ENCODE measurements around the gene EIF2B4. TPM values are rescaled to one million over a fixed set of nuclear protein-coding genes. Genes with fewer than 3 reads are reported as not detected.

The EIF2B4 gene
- total and polyA plus RNA-seq, 9 of the 15 experiments (the other 6 are each of a cell fraction or from before 2014, with no cell fraction given), result 29.7 to 80.3 (median 58.9) TPM

DNA sequence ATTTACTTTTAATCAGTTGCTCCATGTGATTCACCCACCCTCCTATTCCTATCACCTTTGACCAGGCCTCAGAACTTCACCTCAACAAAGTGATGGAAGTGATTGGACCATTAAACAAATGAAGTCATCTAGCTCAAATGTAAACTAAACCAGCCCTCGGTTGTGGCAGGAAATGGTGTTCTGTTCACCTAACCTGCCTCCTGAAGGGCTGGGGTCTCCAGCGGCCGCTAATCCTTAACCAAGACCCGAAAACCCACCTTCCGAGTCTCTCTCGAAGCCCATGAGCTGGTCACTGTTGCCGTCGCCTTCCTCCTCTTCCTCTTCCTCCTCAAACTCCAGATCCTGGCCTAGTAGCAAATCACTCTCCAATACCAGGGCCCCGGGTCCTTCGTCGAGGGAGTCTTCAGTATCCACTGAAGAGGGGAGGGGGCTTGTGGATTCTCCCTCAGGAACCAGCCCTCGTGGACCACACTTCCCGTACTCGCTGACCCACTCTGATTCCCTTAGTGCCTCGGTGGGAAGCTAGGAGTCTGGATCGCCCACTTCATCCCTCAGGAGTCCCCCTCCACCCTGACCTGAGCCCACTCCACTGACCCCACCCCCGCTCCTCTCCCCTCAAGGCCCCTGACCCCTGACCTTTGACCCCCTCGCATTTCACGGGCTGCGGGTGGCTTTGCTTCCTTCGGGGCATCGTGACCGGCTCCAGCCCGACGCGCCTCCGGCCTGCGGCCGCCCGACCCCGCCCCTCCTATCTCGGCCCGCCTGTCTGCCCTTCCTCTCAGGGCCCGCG lies 9.9 kb upstream of the EIF2B4 start (continued):
- TF ChIP-seq, protein P1, sequence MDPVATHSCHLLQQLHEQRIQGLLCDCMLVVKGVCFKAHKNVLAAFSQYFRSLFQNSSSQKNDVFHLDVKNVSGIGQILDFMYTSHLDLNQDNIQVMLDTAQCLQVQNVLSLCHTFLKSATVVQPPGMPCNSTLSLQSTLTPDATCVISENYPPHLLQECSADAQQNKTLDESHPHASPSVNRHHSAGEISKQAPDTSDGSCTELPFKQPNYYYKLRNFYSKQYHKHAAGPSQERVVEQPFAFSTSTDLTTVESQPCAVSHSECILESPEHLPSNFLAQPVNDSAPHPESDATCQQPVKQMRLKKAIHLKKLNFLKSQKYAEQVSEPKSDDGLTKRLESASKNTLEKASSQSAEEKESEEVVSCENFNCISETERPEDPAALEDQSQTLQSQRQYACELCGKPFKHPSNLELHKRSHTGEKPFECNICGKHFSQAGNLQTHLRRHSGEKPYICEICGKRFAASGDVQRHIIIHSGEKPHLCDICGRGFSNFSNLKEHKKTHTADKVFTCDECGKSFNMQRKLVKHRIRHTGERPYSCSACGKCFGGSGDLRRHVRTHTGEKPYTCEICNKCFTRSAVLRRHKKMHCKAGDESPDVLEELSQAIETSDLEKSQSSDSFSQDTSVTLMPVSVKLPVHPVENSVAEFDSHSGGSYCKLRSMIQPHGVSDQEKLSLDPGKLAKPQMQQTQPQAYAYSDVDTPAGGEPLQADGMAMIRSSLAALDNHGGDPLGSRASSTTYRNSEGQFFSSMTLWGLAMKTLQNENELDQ (CRISPR knock-in tag; IDR thresholded peaks at IDR 0.05; ENCODE audit: borderline replicate concordance), result 0 out of 2 replicates have a peak, but pooled peaks have one; percentile 38
- TF ChIP-seq SRSF7 (optimal IDR thresholded peaks at IDR 0.05; ENCODE audit: low read depth, low read length), result no peak
- peak; percentile 46 for TF ChIP-seq TAL1 (IDR thresholded peaks at IDR 0.05)
- TF ChIP-seq, protein P2, sequence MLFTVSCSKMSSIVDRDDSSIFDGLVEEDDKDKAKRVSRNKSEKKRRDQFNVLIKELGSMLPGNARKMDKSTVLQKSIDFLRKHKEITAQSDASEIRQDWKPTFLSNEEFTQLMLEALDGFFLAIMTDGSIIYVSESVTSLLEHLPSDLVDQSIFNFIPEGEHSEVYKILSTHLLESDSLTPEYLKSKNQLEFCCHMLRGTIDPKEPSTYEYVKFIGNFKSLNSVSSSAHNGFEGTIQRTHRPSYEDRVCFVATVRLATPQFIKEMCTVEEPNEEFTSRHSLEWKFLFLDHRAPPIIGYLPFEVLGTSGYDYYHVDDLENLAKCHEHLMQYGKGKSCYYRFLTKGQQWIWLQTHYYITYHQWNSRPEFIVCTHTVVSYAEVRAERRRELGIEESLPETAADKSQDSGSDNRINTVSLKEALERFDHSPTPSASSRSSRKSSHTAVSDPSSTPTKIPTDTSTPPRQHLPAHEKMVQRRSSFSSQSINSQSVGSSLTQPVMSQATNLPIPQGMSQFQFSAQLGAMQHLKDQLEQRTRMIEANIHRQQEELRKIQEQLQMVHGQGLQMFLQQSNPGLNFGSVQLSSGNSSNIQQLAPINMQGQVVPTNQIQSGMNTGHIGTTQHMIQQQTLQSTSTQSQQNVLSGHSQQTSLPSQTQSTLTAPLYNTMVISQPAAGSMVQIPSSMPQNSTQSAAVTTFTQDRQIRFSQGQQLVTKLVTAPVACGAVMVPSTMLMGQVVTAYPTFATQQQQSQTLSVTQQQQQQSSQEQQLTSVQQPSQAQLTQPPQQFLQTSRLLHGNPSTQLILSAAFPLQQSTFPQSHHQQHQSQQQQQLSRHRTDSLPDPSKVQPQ (CRISPR knock-in tag; IDR thresholded peaks at IDR 0.05; ENCODE audit: borderline replicate concordance), result no peak
- no peak for TF ChIP-seq C11orf30 (IDR thresholded peaks at IDR 0.05; ENCODE audit: low read depth)
- no peak for TF ChIP-seq ZNF311 (CRISPR knock-in tag; IDR thresholded peaks at IDR 0.05)
- TF ChIP-seq U2AF1 (optimal IDR thresholded peaks at IDR 0.05; ENCODE audit: low read depth, low read length), result no peak
- no peak for TF ChIP-seq ZNF143 (CRISPR knock-in tag; IDR thresholded peaks at IDR 0.05)
- TF ChIP-seq HNRNPLL (IDR thresholded peaks at IDR 0.05; ENCODE audit: low read depth, low read length, poor library complexity, severe bottlenecking), result no peak
- TF ChIP-seq DLX4 (CRISPR knock-in tag; IDR thresholded peaks at IDR 0.05), result no peak
- no peak for TF ChIP-seq ZNF511 (CRISPR knock-in tag; IDR thresholded peaks at IDR 0.05)
- no peak for TF ChIP-seq KLF1 (tag; IDR thresholded peaks at IDR 0.05)
- TF ChIP-seq NEUROD1 (IDR thresholded peaks at IDR 0.05; ENCODE audit: borderline replicate concordance, low read depth, low read length, partially characterized antibody), result peak; percentile 3
- TF ChIP-seq GTF2E2 (tag; IDR thresholded peaks at IDR 0.05), result no peak
- no peak for TF ChIP-seq RBM34 (IDR thresholded peaks at IDR 0.05; ENCODE audit: borderline replicate concordance, insufficient read depth, low read length)
- no peak for TF ChIP-seq ILK (tag; IDR thresholded peaks at IDR 0.05; ENCODE audit: borderline replicate concordance, low read depth)
- TF ChIP-seq TCF7L2 (IDR thresholded peaks at IDR 0.05; ENCODE audit: low read depth, low read length), result no peak
- TF ChIP-seq GTF2A2 (tag; IDR thresholded peaks at IDR 0.05), result no peak
- TF ChIP-seq, protein P3, sequence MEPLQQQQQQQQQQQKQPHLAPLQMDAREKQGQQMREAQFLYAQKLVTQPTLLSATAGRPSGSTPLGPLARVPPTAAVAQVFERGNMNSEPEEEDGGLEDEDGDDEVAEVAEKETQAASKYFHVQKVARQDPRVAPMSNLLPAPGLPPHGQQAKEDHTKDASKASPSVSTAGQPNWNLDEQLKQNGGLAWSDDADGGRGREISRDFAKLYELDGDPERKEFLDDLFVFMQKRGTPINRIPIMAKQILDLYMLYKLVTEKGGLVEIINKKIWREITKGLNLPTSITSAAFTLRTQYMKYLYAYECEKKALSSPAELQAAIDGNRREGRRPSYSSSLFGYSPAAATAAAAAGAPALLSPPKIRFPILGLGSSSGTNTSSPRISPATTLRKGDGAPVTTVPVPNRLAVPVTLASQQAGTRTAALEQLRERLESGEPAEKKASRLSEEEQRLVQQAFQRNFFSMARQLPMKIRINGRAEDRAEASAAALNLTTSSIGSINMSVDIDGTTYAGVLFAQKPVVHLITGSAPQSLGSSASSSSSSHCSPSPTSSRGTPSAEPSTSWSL (CRISPR knock-in tag; IDR thresholded peaks at IDR 0.05; ENCODE audit: borderline replicate concordance), result no peak
- no peak for TF ChIP-seq GATA2 (CRISPR knock-in tag; IDR thresholded peaks at IDR 0.05)

Data from K562 (cell line).